Bronchial smooth muscle cell (primary cell): ENCODE results near the gene CHADL. TPM values are rescaled to one million over a fixed set of nuclear protein-coding genes. Genes with fewer than 3 reads are reported as not detected.

Experiments used
- total RNA-seq: library from RNA; depleted of rRNA; stranded (reverse); fragments of >200 nt; gene quantifications from 2 replicates; pipeline ENCODE4 v1.2.1, GENCODE V29; 2014

CHADL gene
- 1.5 and 2.0 TPM in 2 replicates for total RNA-seq

GRCh38 chr22:41240377-41241132, at the start of gene CHADL:
Gene CHADL (minus strand): TSS chr22:41240931. CDS start chr22:41240881, 50 bp downstream.

DNA sequence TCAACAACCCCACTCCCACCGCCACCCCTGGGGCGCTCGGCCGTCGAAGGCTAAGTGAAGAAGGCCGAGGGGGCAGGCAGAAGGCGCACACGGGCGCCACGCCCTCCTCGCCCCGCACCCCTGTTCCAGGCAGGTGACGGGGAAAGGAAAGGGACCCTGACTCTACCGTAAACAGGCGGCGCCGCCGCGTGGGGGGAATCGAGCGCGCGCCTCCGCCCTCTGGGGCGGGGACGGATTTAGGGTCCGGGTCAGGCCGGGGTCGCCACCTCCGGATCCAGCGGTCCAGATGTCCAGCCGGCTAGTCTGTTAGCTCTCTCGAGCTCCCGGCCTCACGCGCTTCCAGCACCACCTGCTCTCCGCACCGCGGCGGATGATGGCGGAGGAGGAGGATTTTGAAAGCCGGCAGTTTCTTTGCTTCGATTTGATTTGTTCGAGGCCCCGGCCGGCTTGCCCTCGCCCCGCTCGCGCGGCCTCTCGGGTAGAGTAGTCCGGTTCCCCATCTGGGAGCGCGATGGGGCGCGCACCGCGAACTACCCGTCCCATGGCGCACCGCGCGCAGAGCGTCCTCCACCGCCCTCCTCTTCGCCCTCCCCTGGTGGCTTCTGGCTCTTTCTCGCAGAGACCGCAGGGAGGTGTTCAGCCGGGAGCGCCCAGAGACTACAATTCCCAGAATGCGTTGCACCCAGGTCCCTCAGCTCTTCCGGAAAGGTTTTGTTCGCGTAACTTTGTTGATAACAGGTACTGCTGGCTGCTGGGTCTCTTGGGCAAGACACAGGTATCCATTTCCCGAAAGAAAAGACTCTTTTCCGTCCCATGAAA, 45.3 kb upstream of the CHADL start, which contains the start of gene RANGAP1:
Gene RANGAP1 (minus strand): TSS at position 368 of the 819 bp plus-strand sequence. CDS start 5,143 bp downstream, outside the sequence.

DNA sequence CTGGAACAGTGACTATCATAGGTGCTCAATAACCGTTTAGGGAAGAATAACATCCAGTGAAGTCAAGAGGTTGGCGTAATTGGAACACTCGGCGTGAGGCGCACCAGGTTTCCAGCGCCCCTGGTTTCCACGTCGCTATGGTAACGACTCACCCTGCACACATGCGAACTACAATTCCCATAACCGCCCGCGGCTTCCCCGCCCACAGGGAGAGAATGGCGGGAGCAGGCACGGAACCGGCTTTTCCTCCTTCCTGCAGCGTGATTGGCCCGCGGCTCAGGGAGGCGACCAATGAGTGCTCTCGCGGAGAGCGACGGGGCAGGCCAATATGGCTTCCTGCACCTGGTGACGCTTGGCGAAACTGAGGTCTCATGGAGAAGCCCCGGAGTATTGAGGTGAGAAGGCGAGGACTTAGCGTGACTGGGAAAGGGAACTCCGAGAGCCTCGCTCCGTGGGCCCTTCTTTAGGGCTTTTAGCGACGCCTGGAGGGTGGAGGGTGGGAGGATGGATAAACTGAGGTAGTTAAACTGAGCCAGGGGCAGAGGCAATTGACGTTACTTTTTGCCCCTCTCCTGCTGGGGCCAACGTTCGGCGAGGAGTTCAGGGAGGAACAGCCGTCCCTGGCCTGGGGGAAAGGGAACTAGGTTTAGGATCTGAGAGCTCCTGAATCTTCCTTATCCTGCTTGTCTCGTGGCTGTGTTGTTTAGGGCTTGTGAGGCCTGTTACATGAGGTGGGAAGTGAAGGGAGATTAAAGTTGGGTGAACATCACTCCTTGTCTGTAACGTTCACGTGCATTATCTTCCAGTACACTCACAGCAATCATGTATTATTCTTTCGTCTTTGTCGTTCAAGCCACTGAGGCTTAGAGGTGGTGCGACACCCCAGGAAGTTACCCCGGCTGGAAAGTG, 35.5 kb downstream of the CHADL start, which contains the start of gene L3MBTL2:
Gene L3MBTL2 (plus strand): TSS at position 321 of the 909 bp plus-strand sequence. CDS start 51 bp downstream, at position 372.

Other genes starting within 250 kb of the CHADL start
- gene EP300, start 148.3 kb downstream of the CHADL start, total RNA-seq: 22.7 and 32.5 TPM in 2 replicates
- gene L3MBTL2, start 35.6 kb downstream of the CHADL start, total RNA-seq: 15.9 and 20.4 TPM in 2 replicates
- gene RANGAP1, start 45.3 kb upstream of the CHADL start, total RNA-seq: 17.7 and 37.4 TPM in 2 replicates
- gene ZC3H7B, start 60.6 kb upstream of the CHADL start, total RNA-seq: 36.0 and 37.0 TPM in 2 replicates
- gene TEF, start 141.0 kb upstream of the CHADL start, total RNA-seq: 8.8 and 13.5 TPM in 2 replicates
- gene TOB2, start 205.9 kb upstream of the CHADL start, total RNA-seq: 12.4 and 14.3 TPM in 2 replicates
- gene PHF5A, start 227.8 kb upstream of the CHADL start, total RNA-seq: 61.5 and 86.0 TPM in 2 replicates
- 72.7 and 77.5 TPM in 2 replicates for gene ACO2, start 228.2 kb upstream of the CHADL start, total RNA-seq